Central memory CD8-positive, alpha-beta T cell (primary cell): Measurements from ENCODE around the gene C4A.
"Not testable (repeated sequence)": the region's sequence is repeated elsewhere in the genome, so short reads cannot be mapped to it uniquely, and the experiment has no call there.

Experiments used
- ATAC-seq: fragments of 150-1000 bp; cut with Tn5 transposase; replicated peaks from 2 replicates; pipeline ENCODE4 v1.10.0; 2022; ENCODE audit warnings: mild to moderate bottlenecking, moderate FRiP score, moderate number of reproducible peaks; ENCODE audit not compliant: poor library complexity, severe bottlenecking; ENCODE audit errors: extremely low read depth
- DNase-seq, 2 donors: peaks; one replicate each; pipeline ENCODE4 v3.0.0; 2021; ENCODE audit warnings: low spot score in 2 of 2
- H3K27ac Mint-ChIP-seq: one replicate; pipeline ENCODE4 v1.8.0; 2022; ENCODE audit warnings: low read depth, mild to moderate bottlenecking, moderate library complexity, mixed read lengths
- H3K27me3 Mint-ChIP-seq: one replicate; pipeline ENCODE4 v1.8.0; 2022; ENCODE audit warnings: mixed read lengths
- H3K36me3 Mint-ChIP-seq: one replicate; pipeline ENCODE4 v1.8.0; 2022; ENCODE audit warnings: mild to moderate bottlenecking, moderate library complexity, mixed read lengths; ENCODE audit not compliant: insufficient read depth
- H3K4me1 Mint-ChIP-seq: one replicate; pipeline ENCODE4 v1.8.0; 2022; ENCODE audit warnings: mixed read lengths
- H3K4me3 Mint-ChIP-seq: one replicate; pipeline ENCODE4 v1.8.0; 2022; ENCODE audit warnings: mild to moderate bottlenecking, moderate library complexity, mixed read lengths
- H3K9me3 Mint-ChIP-seq: one replicate; pipeline ENCODE4 v1.8.0; 2022; ENCODE audit warnings: mixed read lengths

C4A gene

DNA sequence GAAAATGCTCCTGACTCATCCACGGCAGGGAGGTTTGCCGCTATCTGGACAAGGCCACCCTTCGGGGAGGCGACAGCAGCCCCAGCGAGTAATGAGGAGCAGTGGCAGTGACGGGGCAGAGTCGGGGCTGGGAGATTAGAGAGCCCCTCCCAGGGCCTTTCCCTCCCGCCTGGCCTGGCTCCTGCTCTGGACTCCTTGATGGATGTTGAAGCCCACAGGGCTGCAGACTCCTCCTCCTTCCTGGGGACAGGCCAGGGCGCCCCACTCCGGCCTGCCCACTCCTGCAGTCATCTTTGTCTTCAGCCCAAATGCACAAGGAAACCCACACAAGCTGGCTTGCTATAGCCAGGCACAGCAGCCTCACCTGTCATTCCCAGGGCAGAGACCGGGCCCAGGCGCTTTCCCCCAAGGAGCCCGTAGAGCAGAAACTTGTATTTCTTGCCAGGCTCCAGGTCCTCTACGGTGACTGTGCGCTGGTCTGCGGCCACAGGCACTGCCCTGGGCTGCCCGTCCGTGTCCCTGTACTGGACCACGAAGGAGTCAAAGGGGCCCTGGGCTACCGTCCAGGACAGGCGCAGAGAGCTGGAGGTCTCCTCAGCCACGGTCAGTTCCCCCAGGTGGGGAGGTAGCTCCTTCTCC, 64.1 kb downstream of the C4A start:
- Mint-ChIP-seq H3K4me3 (no peak overlapping the region), H3K4me1 (peaks cover 7% of the 10 kb centered on the region), H3K36me3 (peaks cover 3% of the 10 kb centered on the region), H3K27me3 (no peaks in the 10 kb centered on the region), H3K27ac (no peak overlapping the region), H3K9me3 (no peaks in the 10 kb centered on the region)
- DNase-seq (no peak), ATAC-seq (no peak)

DNA sequence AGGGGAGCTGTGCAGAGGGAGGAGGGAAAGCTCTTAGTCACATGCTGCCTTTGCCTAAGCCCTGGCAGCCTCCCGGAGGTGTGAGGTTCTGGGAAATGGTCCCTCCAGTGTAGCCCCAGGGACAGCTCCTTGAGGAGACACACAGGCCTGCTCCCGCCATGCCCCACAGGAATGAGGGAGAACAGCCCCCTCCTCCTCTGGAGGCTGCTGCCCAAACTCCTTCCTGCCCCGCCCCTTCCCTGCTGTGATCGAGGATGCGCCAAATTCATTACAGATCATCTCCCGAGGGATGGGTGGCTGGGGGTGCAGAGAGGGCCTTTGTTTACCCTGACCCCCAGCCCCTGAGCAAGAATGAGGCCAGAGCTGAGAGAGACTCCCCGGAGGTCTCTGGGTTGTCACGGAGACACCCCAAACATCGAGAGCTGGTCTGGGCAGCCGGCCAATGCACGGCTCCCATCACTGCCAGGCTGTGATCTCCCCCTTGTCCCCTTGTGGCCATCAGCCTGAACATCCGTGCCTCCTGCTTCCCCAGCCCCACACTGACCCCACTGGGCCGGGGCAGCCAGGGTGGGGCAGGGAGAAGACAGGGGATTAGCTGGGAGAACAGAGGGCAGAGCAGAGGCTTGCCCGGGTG, 64.7 kb downstream of the C4A start:
- no peak overlapping the region for H3K27ac Mint-ChIP-seq
- no peak overlapping the region for H3K4me3 Mint-ChIP-seq
- H3K9me3 Mint-ChIP-seq: no peaks in the 10 kb centered on the region
- DNase-seq (no peak), ATAC-seq (no peak)
- H3K4me1 Mint-ChIP-seq: peaks cover 7% of the 10 kb centered on the region
- no peaks in the 10 kb centered on the region for H3K27me3 Mint-ChIP-seq
- H3K36me3 Mint-ChIP-seq: peaks cover 3% of the 10 kb centered on the region

- Mint-ChIP-seq H3K36me3 (peaks cover 3% of the 10 kb centered on the region), H3K4me3 (no peak overlapping the region), H3K4me1 (peaks cover 7% of the 10 kb centered on the region), H3K9me3 (no peaks in the 10 kb centered on the region), H3K27me3 (no peaks in the 10 kb centered on the region), H3K27ac (no peak overlapping the region)
- DNase-seq (no peak), ATAC-seq (no peak)
Observed at GRCh38 chr6:32047084-32047478, 65.2 kb downstream of the C4A start.

- Mint-ChIP-seq H3K4me1 (peaks cover 7% of the 10 kb centered on the region), H3K36me3 (peaks cover 3% of the 10 kb centered on the region), H3K27me3 (no peaks in the 10 kb centered on the region), H3K27ac (peak overlapping the region; percentile 67), H3K9me3 (no peaks in the 10 kb centered on the region), H3K4me3 (no peak overlapping the region)
- DNase-seq: no peak
- no peak for ATAC-seq
Observed at GRCh38 chr6:32047539-32047854, 65.6 kb downstream of the C4A start.

- Mint-ChIP-seq H3K27me3 (no peaks in the 10 kb centered on the region), H3K9me3 (no peaks in the 10 kb centered on the region)
Observed at GRCh38 chr6:32047855-32048766, 66.3 kb downstream of the C4A start.

GRCh38 chr6:32049149-32049548, 67.3 kb downstream of the C4A start:
- ATAC-seq, H3K4me1 Mint-ChIP-seq, H3K4me3 Mint-ChIP-seq, H3K27ac Mint-ChIP-seq, DNase-seq, H3K36me3 Mint-ChIP-seq, H3K27me3 Mint-ChIP-seq, H3K9me3 Mint-ChIP-seq: not testable (repeated sequence)

More at GRCh38 chr6:32047855-32048766, 66.3 kb downstream of the C4A start:
- peaks cover 7% of the 10 kb centered on the region for H3K4me1 Mint-ChIP-seq
- H3K36me3 Mint-ChIP-seq: peaks cover 3% of the 10 kb centered on the region
- peak; percentile 72 for ATAC-seq
- peak; percentile 45 to 69 for DNase-seq
- peak overlapping the region; percentile 67 for H3K27ac Mint-ChIP-seq
- peak overlapping the region; percentile 23 for H3K4me3 Mint-ChIP-seq

- not testable (repeated sequence) for H3K27ac Mint-ChIP-seq, H3K27me3 Mint-ChIP-seq, H3K36me3 Mint-ChIP-seq, DNase-seq, H3K4me1 Mint-ChIP-seq, H3K9me3 Mint-ChIP-seq, ATAC-seq, H3K4me3 Mint-ChIP-seq
Observed at GRCh38 chr6:32049736-32050135, 67.9 kb downstream of the C4A start.

DNA sequence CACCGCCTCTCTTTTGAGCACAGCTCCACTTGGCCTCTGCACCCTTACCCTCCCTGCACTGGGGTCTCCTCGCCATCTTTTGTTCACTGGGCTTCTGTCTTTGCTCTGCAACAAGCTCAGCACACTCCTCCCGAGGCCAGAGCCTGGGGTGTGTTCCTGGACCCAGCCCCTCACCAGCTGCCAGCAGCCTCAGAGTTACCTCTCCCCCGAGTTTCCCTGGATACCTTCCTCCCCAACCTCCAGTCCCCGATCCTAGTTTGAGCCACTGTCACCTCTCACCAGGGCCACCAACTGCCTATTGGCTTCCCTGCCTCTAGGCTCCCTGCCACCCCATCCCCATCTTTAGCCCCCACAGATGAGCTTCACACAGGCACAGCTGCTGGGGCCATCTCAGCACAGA, 68.7 kb downstream of the C4A start:
- H3K27me3 Mint-ChIP-seq: peaks cover 17% of the 10 kb centered on the region
- peaks cover 7% of the 10 kb centered on the region for H3K4me1 Mint-ChIP-seq
- ATAC-seq (no peak), DNase-seq (no peak)
- H3K36me3 Mint-ChIP-seq: peaks cover 3% of the 10 kb centered on the region
- H3K9me3 Mint-ChIP-seq: no peaks in the 10 kb centered on the region
- no peak overlapping the region for H3K27ac Mint-ChIP-seq
- H3K4me3 Mint-ChIP-seq: no peak overlapping the region
